HepG2 (cell line): Measurements from ENCODE around the gene BAZ1B. TPM values are rescaled to one million over a fixed set of nuclear protein-coding genes. Genes with fewer than 3 reads are reported as not detected.

ENCODE experiments used
- DNMT3B ChIP-seq: conservative IDR thresholded peaks from 2 replicates; pipeline ENCODE4 v1.6.1; 2016; ENCODE audit warnings: missing biosample characterization, control low read depth
- KAT7 ChIP-seq: IDR thresholded peaks from 2 replicates; pipeline ENCODE4 v1.6.1; 2018; ENCODE audit warnings: borderline replicate concordance, missing compliant biosample characterization
- KLF12 ChIP-seq: sonication (generic); formaldehyde crosslinking; IDR thresholded peaks from 2 replicates; pipeline ENCODE4 v1.4.0; 2020; ENCODE audit warnings: missing genetic modification reagents, borderline replicate concordance
- NAIF1 ChIP-seq: sonication (generic); formaldehyde crosslinking; IDR thresholded peaks from 2 replicates; pipeline ENCODE4 v1.5.0; 2020; ENCODE audit warnings: mild to moderate bottlenecking, missing genetic modification reagents, borderline replicate concordance
- NFE2L1 ChIP-seq: sonication (generic); formaldehyde crosslinking; IDR thresholded peaks from 2 replicates; pipeline ENCODE4 v1.4.0; 2020; ENCODE audit warnings: missing genetic modification reagents, mild to moderate bottlenecking, borderline replicate concordance
- RORA ChIP-seq: sonication (generic); formaldehyde crosslinking; IDR thresholded peaks from 2 replicates; pipeline ENCODE4 v1.5.0; 2020; ENCODE audit warnings: mild to moderate bottlenecking, missing genetic modification reagents, moderate library complexity
- ZNF207 ChIP-seq: fragments of 450-650 bp; IDR thresholded peaks from 2 replicates; pipeline ENCODE4 v1.6.1; 2016; ENCODE audit warnings: antibody characterized with exemption, borderline replicate concordance
- ZNF460 ChIP-seq: sonication (generic); formaldehyde crosslinking; IDR thresholded peaks from 2 replicates; pipeline ENCODE4 v1.5.1; 2020; ENCODE audit warnings: missing genetic modification reagents, mild to moderate bottlenecking, borderline replicate concordance
- ZNF558 ChIP-seq: sonication (generic); formaldehyde crosslinking; IDR thresholded peaks from 2 replicates; pipeline ENCODE4 v1.9.0; 2022; ENCODE audit warnings: mild to moderate bottlenecking, missing genetic modification reagents, borderline replicate concordance
- ZNF672 ChIP-seq: sonication (generic); formaldehyde crosslinking; IDR thresholded peaks from 2 replicates; pipeline ENCODE4 v1.8.1; 2022; ENCODE audit warnings: missing genetic modification reagents
- polyA plus RNA-seq, 8 experiments: library from polyadenylated mRNA; depleted of rRNA in 3 of 8; stranded (reverse) in 7 of 8; unstranded in 1 of 8; fragments of >200 nt; fragmentation: Illumina TruSeq in 4 of 8; extraction: Trizol in 4 of 8; gene quantifications; 2 replicates each; pipeline versions ENCODE4 v1.2.1 to v1.2.3, GENCODE V29; 2011 to 2016; ENCODE audit warnings: low read depth in 4 of 8, missing spikeins in 1 of 8, mixed read lengths in 1 of 8; ENCODE audit not compliant: insufficient read depth in 1 of 8
- total RNA-seq, 5 experiments: library from RNA; depleted of rRNA; stranded (reverse); fragments of >200 nt; fragmentation: Illumina TruSeq; extraction: Trizol; gene quantifications; 2 replicates each; pipeline ENCODE4 v1.2.3, GENCODE V29; 2016; ENCODE audit warnings: low read depth in 1 of 5
- TF ChIP-seq, protein P1 (sequence below): sonication (generic); formaldehyde crosslinking; IDR thresholded peaks from 2 replicates; pipeline ENCODE4 v1.4.0; 2020; ENCODE audit warnings: missing genetic modification reagents
- TF ChIP-seq, protein P2 (sequence below): sonication (generic); formaldehyde crosslinking; IDR thresholded peaks from 2 replicates; pipeline ENCODE4 v1.9.0; 2021; ENCODE audit warnings: mild to moderate bottlenecking, missing genetic modification reagents
- TF ChIP-seq, protein P3 (sequence below): IDR thresholded peaks from 2 replicates; pipeline ENCODE4 v1.6.1; 2016; ENCODE audit warnings: missing genetic modification reagents, missing compliant biosample characterization
- TF ChIP-seq, protein P4 (sequence below): sonication (generic); formaldehyde crosslinking; IDR thresholded peaks from 2 replicates; pipeline ENCODE4 v1.5.0; 2020; ENCODE audit warnings: mild to moderate bottlenecking, low read depth, missing genetic modification reagents, borderline replicate concordance

The BAZ1B gene
- total and polyA plus RNA-seq, 2 of the 13 experiments (the other 11 are each of a cell fraction or from before 2014, with no cell fraction given) = 18.6 to 69.4 TPM

DNA sequence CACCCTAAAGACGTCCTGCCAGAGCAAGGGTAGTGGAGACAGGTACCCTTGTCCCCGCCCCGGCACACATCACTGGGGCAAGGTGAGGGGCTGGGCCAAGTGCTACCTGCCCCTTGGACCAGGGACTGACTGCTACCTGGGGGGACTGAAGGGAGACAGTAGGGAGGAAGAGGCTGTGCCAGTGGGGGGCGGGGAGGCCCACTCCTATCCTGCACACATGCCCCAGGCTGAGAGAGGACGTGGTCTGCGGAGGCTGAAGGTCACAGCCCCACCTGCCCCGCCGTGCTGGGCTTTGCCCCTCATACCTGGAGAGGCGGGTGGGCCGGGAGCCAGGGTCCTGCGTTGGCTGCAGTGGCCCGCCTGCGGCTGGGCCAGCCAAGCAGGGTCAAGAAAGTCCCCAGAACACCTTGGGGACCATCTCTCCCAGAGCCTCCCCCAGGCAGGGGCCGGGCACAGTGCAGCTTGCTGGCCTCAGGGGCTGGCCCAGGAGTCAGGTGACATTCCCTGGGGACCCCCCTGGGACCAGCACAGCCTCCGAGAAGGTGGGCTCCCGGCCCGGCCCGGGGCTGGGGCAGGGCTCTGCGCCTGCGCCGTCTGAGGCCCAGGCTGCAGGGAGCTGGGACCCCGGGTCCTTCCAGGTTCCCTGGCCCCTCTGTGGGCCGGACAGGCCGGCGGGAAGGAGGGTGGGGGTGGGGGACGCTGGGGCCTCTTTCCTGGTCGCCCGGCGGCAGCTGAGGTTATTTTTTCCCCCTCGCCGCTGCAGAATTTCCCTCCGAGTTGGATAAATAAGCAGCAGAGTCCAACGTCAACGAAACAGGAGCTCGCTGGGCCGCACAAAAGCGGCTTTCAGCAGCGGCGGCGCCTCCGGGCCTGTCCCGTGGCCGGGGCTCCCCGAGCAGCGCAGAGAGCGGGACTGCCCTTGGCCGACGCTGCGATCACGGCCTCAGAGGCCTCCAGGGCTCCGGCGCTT, 98.3 kb downstream of the BAZ1B start (continued):
- TF ChIP-seq, protein P1, sequence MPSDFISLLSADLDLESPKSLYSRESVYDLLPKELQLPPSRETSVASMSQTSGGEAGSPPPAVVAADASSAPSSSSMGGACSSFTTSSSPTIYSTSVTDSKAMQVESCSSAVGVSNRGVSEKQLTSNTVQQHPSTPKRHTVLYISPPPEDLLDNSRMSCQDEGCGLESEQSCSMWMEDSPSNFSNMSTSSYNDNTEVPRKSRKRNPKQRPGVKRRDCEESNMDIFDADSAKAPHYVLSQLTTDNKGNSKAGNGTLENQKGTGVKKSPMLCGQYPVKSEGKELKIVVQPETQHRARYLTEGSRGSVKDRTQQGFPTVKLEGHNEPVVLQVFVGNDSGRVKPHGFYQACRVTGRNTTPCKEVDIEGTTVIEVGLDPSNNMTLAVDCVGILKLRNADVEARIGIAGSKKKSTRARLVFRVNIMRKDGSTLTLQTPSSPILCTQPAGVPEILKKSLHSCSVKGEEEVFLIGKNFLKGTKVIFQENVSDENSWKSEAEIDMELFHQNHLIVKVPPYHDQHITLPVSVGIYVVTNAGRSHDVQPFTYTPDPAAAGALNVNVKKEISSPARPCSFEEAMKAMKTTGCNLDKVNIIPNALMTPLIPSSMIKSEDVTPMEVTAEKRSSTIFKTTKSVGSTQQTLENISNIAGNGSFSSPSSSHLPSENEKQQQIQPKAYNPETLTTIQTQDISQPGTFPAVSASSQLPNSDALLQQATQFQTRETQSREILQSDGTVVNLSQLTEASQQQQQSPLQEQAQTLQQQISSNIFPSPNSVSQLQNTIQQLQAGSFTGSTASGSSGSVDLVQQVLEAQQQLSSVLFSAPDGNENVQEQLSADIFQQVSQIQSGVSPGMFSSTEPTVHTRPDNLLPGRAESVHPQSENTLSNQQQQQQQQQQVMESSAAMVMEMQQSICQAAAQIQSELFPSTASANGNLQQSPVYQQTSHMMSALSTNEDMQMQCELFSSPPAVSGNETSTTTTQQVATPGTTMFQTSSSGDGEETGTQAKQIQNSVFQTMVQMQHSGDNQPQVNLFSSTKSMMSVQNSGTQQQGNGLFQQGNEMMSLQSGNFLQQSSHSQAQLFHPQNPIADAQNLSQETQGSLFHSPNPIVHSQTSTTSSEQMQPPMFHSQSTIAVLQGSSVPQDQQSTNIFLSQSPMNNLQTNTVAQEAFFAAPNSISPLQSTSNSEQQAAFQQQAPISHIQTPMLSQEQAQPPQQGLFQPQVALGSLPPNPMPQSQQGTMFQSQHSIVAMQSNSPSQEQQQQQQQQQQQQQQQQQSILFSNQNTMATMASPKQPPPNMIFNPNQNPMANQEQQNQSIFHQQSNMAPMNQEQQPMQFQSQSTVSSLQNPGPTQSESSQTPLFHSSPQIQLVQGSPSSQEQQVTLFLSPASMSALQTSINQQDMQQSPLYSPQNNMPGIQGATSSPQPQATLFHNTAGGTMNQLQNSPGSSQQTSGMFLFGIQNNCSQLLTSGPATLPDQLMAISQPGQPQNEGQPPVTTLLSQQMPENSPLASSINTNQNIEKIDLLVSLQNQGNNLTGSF (CRISPR knock-in tag) = no peak
- TF ChIP-seq ZNF460 (CRISPR knock-in tag) = no peak
- TF ChIP-seq DNMT3B (CRISPR knock-in tag) = 0 out of 2 replicates have a peak, but pooled peaks have one; percentile 61
- TF ChIP-seq ZNF207 = no peak
- TF ChIP-seq KLF12 (CRISPR knock-in tag) = no peak
- no peak for TF ChIP-seq KAT7 (CRISPR knock-in tag)
- TF ChIP-seq ZNF558 (CRISPR knock-in tag) = 0 out of 2 replicates have a peak, but pooled peaks have one; percentile 47
- TF ChIP-seq RORA (CRISPR knock-in tag) = no peak
- TF ChIP-seq, protein P2, sequence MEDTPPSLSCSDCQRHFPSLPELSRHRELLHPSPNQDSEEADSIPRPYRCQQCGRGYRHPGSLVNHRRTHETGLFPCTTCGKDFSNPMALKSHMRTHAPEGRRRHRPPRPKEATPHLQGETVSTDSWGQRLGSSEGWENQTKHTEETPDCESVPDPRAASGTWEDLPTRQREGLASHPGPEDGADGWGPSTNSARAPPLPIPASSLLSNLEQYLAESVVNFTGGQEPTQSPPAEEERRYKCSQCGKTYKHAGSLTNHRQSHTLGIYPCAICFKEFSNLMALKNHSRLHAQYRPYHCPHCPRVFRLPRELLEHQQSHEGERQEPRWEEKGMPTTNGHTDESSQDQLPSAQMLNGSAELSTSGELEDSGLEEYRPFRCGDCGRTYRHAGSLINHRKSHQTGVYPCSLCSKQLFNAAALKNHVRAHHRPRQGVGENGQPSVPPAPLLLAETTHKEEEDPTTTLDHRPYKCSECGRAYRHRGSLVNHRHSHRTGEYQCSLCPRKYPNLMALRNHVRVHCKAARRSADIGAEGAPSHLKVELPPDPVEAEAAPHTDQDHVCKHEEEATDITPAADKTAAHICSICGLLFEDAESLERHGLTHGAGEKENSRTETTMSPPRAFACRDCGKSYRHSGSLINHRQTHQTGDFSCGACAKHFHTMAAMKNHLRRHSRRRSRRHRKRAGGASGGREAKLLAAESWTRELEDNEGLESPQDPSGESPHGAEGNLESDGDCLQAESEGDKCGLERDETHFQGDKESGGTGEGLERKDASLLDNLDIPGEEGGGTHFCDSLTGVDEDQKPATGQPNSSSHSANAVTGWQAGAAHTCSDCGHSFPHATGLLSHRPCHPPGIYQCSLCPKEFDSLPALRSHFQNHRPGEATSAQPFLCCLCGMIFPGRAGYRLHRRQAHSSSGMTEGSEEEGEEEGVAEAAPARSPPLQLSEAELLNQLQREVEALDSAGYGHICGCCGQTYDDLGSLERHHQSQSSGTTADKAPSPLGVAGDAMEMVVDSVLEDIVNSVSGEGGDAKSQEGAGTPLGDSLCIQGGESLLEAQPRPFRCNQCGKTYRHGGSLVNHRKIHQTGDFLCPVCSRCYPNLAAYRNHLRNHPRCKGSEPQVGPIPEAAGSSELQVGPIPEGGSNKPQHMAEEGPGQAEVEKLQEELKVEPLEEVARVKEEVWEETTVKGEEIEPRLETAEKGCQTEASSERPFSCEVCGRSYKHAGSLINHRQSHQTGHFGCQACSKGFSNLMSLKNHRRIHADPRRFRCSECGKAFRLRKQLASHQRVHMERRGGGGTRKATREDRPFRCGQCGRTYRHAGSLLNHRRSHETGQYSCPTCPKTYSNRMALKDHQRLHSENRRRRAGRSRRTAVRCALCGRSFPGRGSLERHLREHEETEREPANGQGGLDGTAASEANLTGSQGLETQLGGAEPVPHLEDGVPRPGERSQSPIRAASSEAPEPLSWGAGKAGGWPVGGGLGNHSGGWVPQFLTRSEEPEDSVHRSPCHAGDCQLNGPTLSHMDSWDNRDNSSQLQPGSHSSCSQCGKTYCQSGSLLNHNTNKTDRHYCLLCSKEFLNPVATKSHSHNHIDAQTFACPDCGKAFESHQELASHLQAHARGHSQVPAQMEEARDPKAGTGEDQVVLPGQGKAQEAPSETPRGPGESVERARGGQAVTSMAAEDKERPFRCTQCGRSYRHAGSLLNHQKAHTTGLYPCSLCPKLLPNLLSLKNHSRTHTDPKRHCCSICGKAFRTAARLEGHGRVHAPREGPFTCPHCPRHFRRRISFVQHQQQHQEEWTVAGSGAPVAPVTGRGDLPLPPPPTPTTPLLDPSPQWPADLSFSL = no peak
- no peak for TF ChIP-seq ZNF672 (CRISPR knock-in tag)
- no peak for TF ChIP-seq NFE2L1
- no peak for TF ChIP-seq NAIF1 (CRISPR knock-in tag)
- TF ChIP-seq, protein P3, sequence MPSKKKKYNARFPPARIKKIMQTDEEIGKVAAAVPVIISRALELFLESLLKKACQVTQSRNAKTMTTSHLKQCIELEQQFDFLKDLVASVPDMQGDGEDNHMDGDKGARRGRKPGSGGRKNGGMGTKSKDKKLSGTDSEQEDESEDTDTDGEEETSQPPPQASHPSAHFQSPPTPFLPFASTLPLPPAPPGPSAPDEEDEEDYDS = no peak
- TF ChIP-seq, protein P4, sequence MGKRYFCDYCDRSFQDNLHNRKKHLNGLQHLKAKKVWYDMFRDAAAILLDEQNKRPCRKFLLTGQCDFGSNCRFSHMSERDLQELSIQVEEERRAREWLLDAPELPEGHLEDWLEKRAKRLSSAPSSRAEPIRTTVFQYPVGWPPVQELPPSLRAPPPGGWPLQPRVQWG (CRISPR knock-in tag) = no peak
